ENCODE data around the gene CYBRD1.

The CYBRD1 gene

DNA sequence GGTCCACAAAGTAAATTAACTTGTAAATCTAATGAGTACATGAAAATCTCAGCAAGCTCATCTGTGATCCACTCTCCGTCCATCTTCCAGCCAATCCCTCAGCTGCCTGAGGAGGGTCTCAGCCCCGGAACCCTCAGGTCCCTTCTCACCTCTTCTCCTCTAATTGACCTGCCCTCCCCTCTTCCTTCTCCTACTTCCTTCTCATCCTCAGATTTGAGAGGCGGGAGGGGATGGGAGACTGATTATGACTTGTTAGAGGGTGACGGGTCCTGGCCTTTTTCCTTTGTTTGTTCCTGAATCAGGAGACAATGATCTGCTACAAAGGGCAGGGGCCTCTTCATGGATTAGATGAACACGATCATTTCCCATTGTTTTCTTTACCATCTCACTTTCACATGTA is 80.1 kb downstream of the CYBRD1 start:
- DNase-seq (ENCODE audit: low read depth) = no peak
